ENCODE measurements around the gene HSPD1. TPM values are rescaled to one million over a fixed set of nuclear protein-coding genes. Genes with fewer than 3 reads are reported as not detected.

Gene HSPD1
- total and polyA plus RNA-seq, 2 experiments from 2014 or later: 309 to 327 TPM

DNA sequence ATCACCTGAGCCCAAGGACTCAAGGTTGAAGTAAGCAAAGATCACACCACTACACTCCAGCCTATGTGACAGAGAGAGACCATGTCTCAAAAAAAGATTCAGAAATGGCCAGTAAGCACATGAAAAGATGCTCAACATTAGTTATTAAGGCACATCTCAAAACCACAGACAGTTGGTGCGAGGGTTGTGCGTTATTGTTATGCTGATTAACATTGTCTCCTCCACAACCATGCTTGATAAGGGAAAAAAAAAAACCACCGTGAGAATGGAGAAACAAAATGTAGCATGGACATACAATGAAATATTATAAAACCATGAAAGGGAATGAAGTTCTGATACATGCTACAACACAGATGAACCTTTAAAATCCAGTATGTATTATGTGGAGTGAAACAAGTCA lies 43.6 kb upstream of the HSPD1 start:
- DNase-seq (ENCODE audit: low spot score): no peak
- no peak overlapping the region for H3K27ac ChIP-seq
- H3K79me2 ChIP-seq: peaks cover 66% of the 10 kb centered on the region
- no peaks in the 10 kb centered on the region for H3K4me1 ChIP-seq (ENCODE audit: insufficient read depth)
- H2AFZ ChIP-seq: no peak overlapping the region
- H3K4me2 ChIP-seq: no peak overlapping the region
- no peak overlapping the region for H3K4me3 ChIP-seq
- TF ChIP-seq, protein P1, sequence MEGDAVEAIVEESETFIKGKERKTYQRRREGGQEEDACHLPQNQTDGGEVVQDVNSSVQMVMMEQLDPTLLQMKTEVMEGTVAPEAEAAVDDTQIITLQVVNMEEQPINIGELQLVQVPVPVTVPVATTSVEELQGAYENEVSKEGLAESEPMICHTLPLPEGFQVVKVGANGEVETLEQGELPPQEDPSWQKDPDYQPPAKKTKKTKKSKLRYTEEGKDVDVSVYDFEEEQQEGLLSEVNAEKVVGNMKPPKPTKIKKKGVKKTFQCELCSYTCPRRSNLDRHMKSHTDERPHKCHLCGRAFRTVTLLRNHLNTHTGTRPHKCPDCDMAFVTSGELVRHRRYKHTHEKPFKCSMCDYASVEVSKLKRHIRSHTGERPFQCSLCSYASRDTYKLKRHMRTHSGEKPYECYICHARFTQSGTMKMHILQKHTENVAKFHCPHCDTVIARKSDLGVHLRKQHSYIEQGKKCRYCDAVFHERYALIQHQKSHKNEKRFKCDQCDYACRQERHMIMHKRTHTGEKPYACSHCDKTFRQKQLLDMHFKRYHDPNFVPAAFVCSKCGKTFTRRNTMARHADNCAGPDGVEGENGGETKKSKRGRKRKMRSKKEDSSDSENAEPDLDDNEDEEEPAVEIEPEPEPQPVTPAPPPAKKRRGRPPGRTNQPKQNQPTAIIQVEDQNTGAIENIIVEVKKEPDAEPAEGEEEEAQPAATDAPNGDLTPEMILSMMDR (IDR thresholded peaks at IDR 0.05; ENCODE audit: poor library complexity): no peak
- no peak for TF ChIP-seq EZH2 (IDR thresholded peaks at IDR 0.05; ENCODE audit: borderline replicate concordance)
- no peak for TF ChIP-seq EZH2phosphoT487 (IDR thresholded peaks at IDR 0.05; ENCODE audit: low read depth, severe bottlenecking, unreplicated experiment)
- H3K27me3 ChIP-seq: no peaks in the 10 kb centered on the region
- no peaks in the 10 kb centered on the region for H3K9me2 ChIP-seq (replicated peaks; ENCODE audit: insufficient read depth)
- H4K20me1 ChIP-seq (ENCODE audit: insufficient read depth, poor library complexity, severe bottlenecking): no peaks in the 10 kb centered on the region
- no peaks in the 10 kb centered on the region for H3K36me3 ChIP-seq (replicated peaks; ENCODE audit: insufficient read depth, low read depth)
- WGBS (ENCODE audit: low lambda C conversion rate, missing lambda C conversion rate): 91% methylated on average over 3 of the region's 3 CpGs
- no peaks in the 10 kb centered on the region for H3K9me3 ChIP-seq (ENCODE audit: low read depth)

DNA sequence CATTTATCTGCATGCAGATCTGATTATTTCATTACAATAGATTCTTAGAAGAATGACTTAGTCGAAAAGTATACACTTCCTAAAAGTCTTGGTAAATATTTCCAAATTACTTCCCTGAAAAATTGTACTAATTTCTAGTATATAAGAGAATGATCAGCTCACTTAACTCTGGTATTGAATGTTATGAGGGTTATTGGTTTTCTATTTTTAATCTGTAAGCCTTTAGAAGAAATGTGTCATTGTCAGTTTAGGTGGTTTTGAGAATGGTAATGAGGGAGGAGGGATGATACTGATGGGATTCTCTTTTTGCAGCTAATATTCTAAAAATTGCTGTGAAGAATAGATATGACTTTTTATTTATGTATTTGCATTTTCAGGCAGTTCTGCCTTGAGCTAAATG lies 40.1 kb upstream of the HSPD1 start:
- Histone ChIP-seq H3K27ac (no peak overlapping the region), H3K9me3 (ENCODE audit: low read depth) (no peaks in the 10 kb centered on the region), H2AFZ (no peak overlapping the region), H3K36me3 (replicated peaks; ENCODE audit: insufficient read depth, low read depth) (no peaks in the 10 kb centered on the region), H4K20me1 (ENCODE audit: insufficient read depth, poor library complexity, severe bottlenecking) (peaks cover 6% of the 10 kb centered on the region), H3K4me1 (ENCODE audit: insufficient read depth) (no peaks in the 10 kb centered on the region), H3K79me2 (peaks cover 70% of the 10 kb centered on the region), H3K9me2 (replicated peaks; ENCODE audit: insufficient read depth) (no peaks in the 10 kb centered on the region), H3K27me3 (no peaks in the 10 kb centered on the region), H3K4me3 (no peak overlapping the region), H3K4me2 (no peak overlapping the region)
- TF ChIP-seq EZH2phosphoT487 (IDR thresholded peaks at IDR 0.05; ENCODE audit: low read depth, severe bottlenecking, unreplicated experiment) (no peak), EZH2 (IDR thresholded peaks at IDR 0.05; ENCODE audit: borderline replicate concordance) (no peak)
- TF ChIP-seq, protein P1 (IDR thresholded peaks at IDR 0.05; ENCODE audit: poor library complexity): no peak
- no peak for DNase-seq (ENCODE audit: low spot score)
- WGBS (ENCODE audit: low lambda C conversion rate, missing lambda C conversion rate): 100% methylated on average over 1 of the region's 1 CpG

DNA sequence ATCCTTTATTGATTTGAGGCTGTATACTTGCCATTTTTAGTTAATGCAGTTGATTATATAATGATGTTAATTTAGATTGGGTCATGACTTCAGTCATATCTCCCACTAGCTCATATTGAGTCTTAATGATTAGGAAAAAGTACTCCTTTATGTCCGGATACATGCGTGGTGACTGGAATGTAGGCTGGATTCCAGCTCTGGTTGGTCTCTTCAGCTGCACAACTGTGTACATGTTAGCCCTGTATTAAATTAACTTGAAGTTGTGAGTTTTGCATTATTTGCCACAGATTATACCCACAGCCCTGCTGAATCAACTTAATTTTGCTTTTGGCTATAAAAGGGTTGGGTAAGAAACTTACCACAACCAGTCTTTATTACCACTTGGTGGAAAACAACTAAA lies 38.8 kb upstream of the HSPD1 start:
- peaks cover 18% of the 10 kb centered on the region for H4K20me1 ChIP-seq (ENCODE audit: insufficient read depth, poor library complexity, severe bottlenecking)
- H3K4me3 ChIP-seq: no peak overlapping the region
- peaks cover 82% of the 10 kb centered on the region for H3K79me2 ChIP-seq
- H3K9me2 ChIP-seq (replicated peaks; ENCODE audit: insufficient read depth): no peaks in the 10 kb centered on the region
- no peak overlapping the region for H2AFZ ChIP-seq
- no peaks in the 10 kb centered on the region for H3K27me3 ChIP-seq
- H3K36me3 ChIP-seq (replicated peaks; ENCODE audit: insufficient read depth, low read depth): no peaks in the 10 kb centered on the region
- no peaks in the 10 kb centered on the region for H3K4me1 ChIP-seq (ENCODE audit: insufficient read depth)
- TF ChIP-seq, protein P1 (IDR thresholded peaks at IDR 0.05; ENCODE audit: poor library complexity): no peak
- TF ChIP-seq EZH2phosphoT487 (IDR thresholded peaks at IDR 0.05; ENCODE audit: low read depth, severe bottlenecking, unreplicated experiment) (no peak), EZH2 (IDR thresholded peaks at IDR 0.05; ENCODE audit: borderline replicate concordance) (no peak)
- no peak for DNase-seq (ENCODE audit: low spot score)
- H3K9me3 ChIP-seq (ENCODE audit: low read depth): no peaks in the 10 kb centered on the region
- WGBS (ENCODE audit: low lambda C conversion rate, missing lambda C conversion rate): 91% methylated on average over 2 of the region's 2 CpGs
- no peak overlapping the region for H3K27ac ChIP-seq
- H3K4me2 ChIP-seq: no peak overlapping the region

DNA sequence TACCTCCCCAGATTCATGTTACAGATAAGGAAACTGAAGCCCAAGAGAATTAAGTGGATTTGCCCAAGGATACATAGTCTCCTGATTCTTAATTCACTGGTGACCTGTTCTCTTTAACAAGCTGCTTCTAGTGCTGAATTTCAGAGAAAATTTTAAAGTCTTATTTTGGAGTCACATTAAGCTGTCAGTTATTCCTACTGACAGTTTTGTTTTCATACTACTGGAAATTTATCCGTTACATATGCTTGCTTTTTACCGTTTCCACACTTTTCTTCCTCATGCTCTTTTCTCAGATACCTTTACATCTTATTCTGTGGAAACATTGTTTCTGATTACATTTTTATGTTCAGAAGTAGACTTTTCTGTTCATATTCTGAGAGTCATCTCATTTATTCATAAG lies 17.5 kb upstream of the HSPD1 start:
- H3K27ac ChIP-seq: no peak overlapping the region
- H2AFZ ChIP-seq: no peak overlapping the region
- H3K79me2 ChIP-seq: peaks cover 62% of the 10 kb centered on the region
- peak overlapping the region; percentile 73 for H3K4me3 ChIP-seq
- H3K9me2 ChIP-seq (replicated peaks; ENCODE audit: insufficient read depth): no peaks in the 10 kb centered on the region
- WGBS (ENCODE audit: low lambda C conversion rate, missing lambda C conversion rate): 66% methylated on average over 2 of the region's 2 CpGs
- H3K4me1 ChIP-seq (ENCODE audit: insufficient read depth): peaks cover 15% of the 10 kb centered on the region
- no peaks in the 10 kb centered on the region for H3K27me3 ChIP-seq
- peaks cover 20% of the 10 kb centered on the region for H4K20me1 ChIP-seq (ENCODE audit: insufficient read depth, poor library complexity, severe bottlenecking)
- no peaks in the 10 kb centered on the region for H3K9me3 ChIP-seq (ENCODE audit: low read depth)
- DNase-seq (ENCODE audit: low spot score): no peak
- TF ChIP-seq, protein P1 (IDR thresholded peaks at IDR 0.05; ENCODE audit: poor library complexity): no peak
- no peak for TF ChIP-seq EZH2 (IDR thresholded peaks at IDR 0.05; ENCODE audit: borderline replicate concordance)
- no peak for TF ChIP-seq EZH2phosphoT487 (IDR thresholded peaks at IDR 0.05; ENCODE audit: low read depth, severe bottlenecking, unreplicated experiment)
- H3K4me2 ChIP-seq: peak overlapping the region; percentile 73
- H3K36me3 ChIP-seq (replicated peaks; ENCODE audit: insufficient read depth, low read depth): no peaks in the 10 kb centered on the region
